CD14-positive monocyte (primary cell): Measurements from ENCODE around the gene CFAP92. TPM values are rescaled to one million over a fixed set of nuclear protein-coding genes. Genes with fewer than 3 reads are reported as not detected.

Experiments used
- DNase-seq, 3 donors: peaks; one replicate each; pipeline ENCODE4 v3.0.0-alpha.2; 2011 to 2022
- H2AFZ ChIP-seq: 2 replicates; pipeline ENCODE4 v1.6.0; 2012; ENCODE audit warnings: mild to moderate bottlenecking, low read depth, low read length, inconsistent platforms; ENCODE audit not compliant: insufficient read depth, poor library complexity, severe bottlenecking
- H3K27ac ChIP-seq, 2 donors: 1 replicate in 1 of 2; 2 replicates in 1 of 2; pipeline ENCODE4 v1.5.1; 2012 to 2013; ENCODE audit warnings: low read length in 2 of 2, control low read depth in 1 of 2, inconsistent platforms in 1 of 2, low read depth in 1 of 2, mild to moderate bottlenecking in 1 of 2
- H3K27me3 ChIP-seq, 2 donors: one replicate each; pipeline versions ENCODE4 v1.6.0 to v1.6.1; 2011 to 2013; ENCODE audit warnings: low read length in 2 of 2; ENCODE audit not compliant: control insufficient read depth in 2 of 2, insufficient read depth in 2 of 2
- H3K36me3 ChIP-seq, 2 donors: replicated peaks in 1 of 2; 1 replicate in 1 of 2; 2 replicates in 1 of 2; pipeline versions ENCODE4 v1.5.1 to v1.6.1; 2012 to 2013; ENCODE audit warnings: low read length in 2 of 2, control low read depth in 1 of 2, inconsistent platforms in 1 of 2, mild to moderate bottlenecking in 1 of 2; ENCODE audit not compliant: insufficient read depth in 2 of 2, control insufficient read depth in 1 of 2
- H3K4me1 ChIP-seq, 2 donors: 1 replicate in 1 of 2; 2 replicates in 1 of 2; pipeline versions ENCODE4 v1.5.1 to v1.6.1; 2012 to 2013; ENCODE audit warnings: low read length in 2 of 2, control low read depth in 1 of 2, inconsistent platforms in 1 of 2, mild to moderate bottlenecking in 1 of 2, moderate library complexity in 1 of 2; ENCODE audit not compliant: insufficient read depth in 2 of 2, control insufficient read depth in 1 of 2
- H3K4me2 ChIP-seq: replicated peaks from 2 replicates; pipeline ENCODE3; 2012; ENCODE audit warnings: low read length, moderate library complexity, mild to moderate bottlenecking; ENCODE audit not compliant: poor library complexity, severe bottlenecking; ENCODE audit errors: extremely low read depth
- H3K4me3 ChIP-seq, 3 experiments: fragments of 200-600 bp in 1 of 3; sonication (generic) in 1 of 3; replicated peaks in 1 of 3; 1 replicate in 2 of 3; 2 replicates in 1 of 3; pipeline ENCODE4 v1.5.1; 2011 to 2013; ENCODE audit warnings: low read length in 3 of 3, mild to moderate bottlenecking in 3 of 3, control low read depth in 2 of 3, low read depth in 2 of 3, inconsistent platforms in 1 of 3, moderate library complexity in 1 of 3
- H3K79me2 ChIP-seq: 2 replicates; pipeline ENCODE4 v1.6.0; 2012; ENCODE audit warnings: mild to moderate bottlenecking, control low read depth, inconsistent platforms, low read length, moderate library complexity; ENCODE audit not compliant: insufficient read depth
- H3K9ac ChIP-seq: 2 replicates; pipeline ENCODE4 v1.6.0; 2017; ENCODE audit warnings: low read length, mild to moderate bottlenecking; ENCODE audit not compliant: insufficient read depth, poor library complexity, severe bottlenecking
- H3K9me3 ChIP-seq, 2 donors: replicated peaks in 1 of 2; 1 replicate in 1 of 2; 2 replicates in 1 of 2; pipeline versions ENCODE4 v1.5.1 to v1.6.1; 2012 to 2013; ENCODE audit warnings: low read length in 2 of 2, control low read depth in 1 of 2; ENCODE audit not compliant: control insufficient read depth in 1 of 2, insufficient read depth in 1 of 2
- H4K20me1 ChIP-seq: 2 replicates; pipeline ENCODE4 v1.6.0; 2012; ENCODE audit warnings: mild to moderate bottlenecking, low read length, control low read depth, moderate library complexity; ENCODE audit not compliant: insufficient read depth
- H3K27ac Mint-ChIP-seq, 7 donors: one replicate each; pipeline ENCODE4 v1.8.0; 2020; ENCODE audit warnings: mild to moderate bottlenecking in 7 of 7, mixed read lengths in 7 of 7, moderate library complexity in 6 of 7, inconsistent platforms in 2 of 7
- H3K27me3 Mint-ChIP-seq, 3 donors: one replicate each; pipeline ENCODE4 v1.8.0; 2021 to 2022; ENCODE audit warnings: low read depth in 3 of 3, mild to moderate bottlenecking in 3 of 3, mixed read lengths in 3 of 3, moderate library complexity in 3 of 3, inconsistent platforms in 1 of 3
- H3K36me3 Mint-ChIP-seq, 2 donors: one replicate each; pipeline ENCODE4 v1.8.0; 2020; ENCODE audit warnings: mixed read lengths in 2 of 2, inconsistent platforms in 1 of 2, mild to moderate bottlenecking in 1 of 2
- H3K4me1 Mint-ChIP-seq: one replicate; pipeline ENCODE4 v1.8.0; 2020; ENCODE audit warnings: mild to moderate bottlenecking, mixed read lengths
- H3K4me3 Mint-ChIP-seq, 2 donors: one replicate each; pipeline ENCODE4 v1.8.0; 2020; ENCODE audit warnings: mild to moderate bottlenecking in 2 of 2, mixed read lengths in 2 of 2, moderate library complexity in 1 of 2
- H3K9me3 Mint-ChIP-seq, 7 donors: one replicate each; pipeline ENCODE4 v1.8.0; 2020 to 2022; ENCODE audit warnings: mixed read lengths in 7 of 7, mild to moderate bottlenecking in 6 of 7, moderate library complexity in 6 of 7, inconsistent platforms in 2 of 7
- WGBS: methylation state at CpG from one replicate; pipeline ENCODE4 v1.1.5; 2013; ENCODE audit warnings: missing lambda C conversion rate; ENCODE audit not compliant: insufficient coverage; 5-methylcytosine and 5-hydroxymethylcytosine counted together
- intact Hi-C, 2 donors: fragments of 100-400 bp; cut with micrococcal nuclease; formaldehyde crosslinking; loops; one replicate each; pipeline versions ENCODE4 v1.15.0 to v1.15.1; 2023
- polyA plus RNA-seq, 3 donors: library from polyadenylated mRNA; depleted of rRNA in 1 of 3; unstranded in 2 of 3; stranded (reverse) in 1 of 3; fragments of 300-500 nt in 2 of 3; fragments of >200 nt in 1 of 3; fragmentation: Illumina TruSeq in 2 of 3; gene quantifications; 1 replicate in 2 of 3; 2 replicates in 1 of 3; pipeline ENCODE4 v1.2.3, GENCODE V29; 2012 to 2021
- TF ChIP-seq, protein P1 (sequence below): fragments of 200-600 bp; IDR thresholded peaks from one replicate; pipeline ENCODE4 v1.8.0; 2022; ENCODE audit warnings: antibody characterized with exemption, mild to moderate bottlenecking

CFAP92 gene
- polyA plus RNA-seq, 3 donors, result 0.12 to 0.50 (median 0.19) TPM

DNA sequence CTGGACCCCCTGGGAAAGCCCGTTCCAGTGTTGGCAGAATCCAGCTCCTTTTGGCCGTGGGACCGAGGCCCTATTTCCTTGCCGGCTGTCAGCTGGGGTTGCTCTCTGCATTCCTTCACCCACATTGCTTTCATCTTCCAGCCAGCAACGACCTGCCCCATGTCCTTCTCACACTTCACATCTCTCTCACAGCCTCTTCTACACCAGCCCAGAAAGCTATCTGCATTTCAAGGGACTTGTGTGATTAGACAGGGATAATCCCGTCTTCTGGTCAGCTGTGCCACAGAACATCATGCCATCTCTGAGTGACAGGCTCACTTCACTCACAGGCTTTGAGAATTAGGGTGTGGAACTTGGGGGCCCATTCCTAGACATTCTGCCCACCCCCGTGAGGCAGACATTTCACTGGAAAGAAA is 23.6 kb upstream of the CFAP92 start:
- Histone ChIP-seq H4K20me1 (no peaks in the 10 kb centered on the region), H3K79me2 (no peaks in the 10 kb centered on the region), H3K9ac (no peak overlapping the region), H3K9me3 (peaks cover 0 to 3% of the 10 kb centered on the region in 2 donors), H3K36me3 (no peaks in the 10 kb centered on the region), H3K4me3 (no peak overlapping the region), H3K27me3 (no peaks in the 10 kb centered on the region), H3K27ac (no peak overlapping the region), H3K4me2 (no peak overlapping the region), H2AFZ (no peak overlapping the region), H3K4me1 (peaks cover 16 to 19% of the 10 kb centered on the region in 2 donors)
- intact Hi-C loops, result no loop called here
- WGBS, result 93% methylated on average over 5 of the region's 7 CpGs
- Mint-ChIP-seq H3K27me3 (peaks cover 7 to 8% (median 7%) of the 10 kb centered on the region in 3 donors), H3K9me3 (no peaks in the 10 kb centered on the region), H3K27ac (no peak overlapping the region), H3K4me1 (peaks cover 20% of the 10 kb centered on the region), H3K4me3 (no peak overlapping the region), H3K36me3 (peaks cover 0 to 2% of the 10 kb centered on the region in 2 donors)
- TF ChIP-seq, protein P1, sequence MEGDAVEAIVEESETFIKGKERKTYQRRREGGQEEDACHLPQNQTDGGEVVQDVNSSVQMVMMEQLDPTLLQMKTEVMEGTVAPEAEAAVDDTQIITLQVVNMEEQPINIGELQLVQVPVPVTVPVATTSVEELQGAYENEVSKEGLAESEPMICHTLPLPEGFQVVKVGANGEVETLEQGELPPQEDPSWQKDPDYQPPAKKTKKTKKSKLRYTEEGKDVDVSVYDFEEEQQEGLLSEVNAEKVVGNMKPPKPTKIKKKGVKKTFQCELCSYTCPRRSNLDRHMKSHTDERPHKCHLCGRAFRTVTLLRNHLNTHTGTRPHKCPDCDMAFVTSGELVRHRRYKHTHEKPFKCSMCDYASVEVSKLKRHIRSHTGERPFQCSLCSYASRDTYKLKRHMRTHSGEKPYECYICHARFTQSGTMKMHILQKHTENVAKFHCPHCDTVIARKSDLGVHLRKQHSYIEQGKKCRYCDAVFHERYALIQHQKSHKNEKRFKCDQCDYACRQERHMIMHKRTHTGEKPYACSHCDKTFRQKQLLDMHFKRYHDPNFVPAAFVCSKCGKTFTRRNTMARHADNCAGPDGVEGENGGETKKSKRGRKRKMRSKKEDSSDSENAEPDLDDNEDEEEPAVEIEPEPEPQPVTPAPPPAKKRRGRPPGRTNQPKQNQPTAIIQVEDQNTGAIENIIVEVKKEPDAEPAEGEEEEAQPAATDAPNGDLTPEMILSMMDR, result no peak
- no peak for DNase-seq

- no peaks in the 10 kb centered on the region for H3K9me3 Mint-ChIP-seq
- H3K4me1 Mint-ChIP-seq, result peaks cover 20% of the 10 kb centered on the region
- peaks cover 0 to 2% of the 10 kb centered on the region in 2 donors for H3K36me3 Mint-ChIP-seq
- Histone ChIP-seq H3K9ac (no peak overlapping the region), H3K9me3 (peaks cover 0 to 3% of the 10 kb centered on the region in 2 donors), H2AFZ (no peak overlapping the region), H3K36me3 (no peaks in the 10 kb centered on the region), H4K20me1 (no peaks in the 10 kb centered on the region), H3K27ac (no peak overlapping the region), H3K27me3 (no peaks in the 10 kb centered on the region), H3K4me2 (peak overlapping the region; percentile 35), H3K4me3 (no peak overlapping the region), H3K79me2 (no peaks in the 10 kb centered on the region), H3K4me1 (peaks cover 16 to 19% of the 10 kb centered on the region in 2 donors)
- no peak for DNase-seq
- WGBS, result 87% methylated on average over 10 of the region's 14 CpGs
- TF ChIP-seq, protein P1, result no peak
- peaks cover 5 to 7% (median 6%) of the 10 kb centered on the region in 3 donors for H3K27me3 Mint-ChIP-seq
- intact Hi-C loops, result no loop called here
- H3K27ac Mint-ChIP-seq, result peak overlapping the region in 1 of 7 donors; percentile 32
- no peak overlapping the region for H3K4me3 Mint-ChIP-seq
These were observed 23.0 kb upstream of the CFAP92 start for GRCh38 chr3:129016720-129017483.
